IMR-90 (cell line): ENCODE results near the gene CCL5. TPM values are rescaled to one million over a fixed set of nuclear protein-coding genes. Genes with fewer than 3 reads are reported as not detected.

Experiments used
- ATAC-seq: fragments of 200-7000 bp; cut with Tn5 transposase; 2 replicates; pipeline ENCODE4 v1.9.1; 2020; ENCODE audit warnings: low read depth, mild to moderate bottlenecking, moderate library complexity
- BruUV-seq: library from RNA; stranded (reverse); fragments of 400-500 nt; replicated peaks from 2 replicates; lab custom pipeline; 2021; lab: Mats Ljungman, UMichigan
- CTCF ChIA-PET: fragments of 300-600 bp; formaldehyde crosslinking; extraction: SDS; loops from one replicate; lab custom pipeline; 2021; ENCODE audit warnings: antibody characterized with exemption; lab: Yijun Ruan, JAX
- POLR2A ChIA-PET: fragments of 300-600 bp; sonication (Branson Sonifier 250); formaldehyde crosslinking; loops from one replicate; lab custom pipeline; 2022; ENCODE audit warnings: antibody characterized with exemption; ENCODE audit not compliant: unreplicated experiment; lab: Charles Lee
- DNase-seq: peaks from one replicate; pipeline ENCODE4 v3.0.0; 2013
- H2AFZ ChIP-seq: replicated peaks from 2 replicates; pipeline ENCODE3; 2013; ENCODE audit warnings: low read length, mild to moderate bottlenecking; ENCODE audit not compliant: poor library complexity
- H2AK5ac ChIP-seq: 2 replicates; pipeline ENCODE4 v1.6.1; 2013; ENCODE audit warnings: low read depth, low read length, inconsistent platforms
- H2AK9ac ChIP-seq: replicated peaks from 2 replicates; pipeline ENCODE3; 2013; ENCODE audit warnings: mild to moderate bottlenecking, low read depth, low read length, moderate library complexity; ENCODE audit not compliant: poor library complexity
- H2BK120ac ChIP-seq: 2 replicates; pipeline ENCODE4 v1.6.1; 2013; ENCODE audit warnings: low read depth, low read length, inconsistent platforms
- H2BK15ac ChIP-seq: 3 replicates; pipeline ENCODE4 v1.6.1; 2013; ENCODE audit warnings: low read depth, low read length, inconsistent platforms
- H2BK20ac ChIP-seq: 2 replicates; pipeline ENCODE4 v1.6.1; 2013; ENCODE audit warnings: low read depth, mild to moderate bottlenecking, inconsistent platforms, low read length, moderate library complexity
- H2BK5ac ChIP-seq: 2 replicates; pipeline ENCODE4 v1.6.1; 2013; ENCODE audit warnings: mild to moderate bottlenecking, low read depth, low read length, inconsistent platforms; ENCODE audit not compliant: poor library complexity, severe bottlenecking
- H3K14ac ChIP-seq: replicated peaks from 2 replicates; pipeline ENCODE4 v1.6.1; 2013; ENCODE audit warnings: low read depth, low read length, inconsistent platforms
- H3K18ac ChIP-seq: 2 replicates; pipeline ENCODE4 v1.6.1; 2013; ENCODE audit warnings: low read depth, low read length, control low read depth
- H3K23ac ChIP-seq: 2 replicates; pipeline ENCODE4 v1.6.1; 2013; ENCODE audit warnings: low read depth, low read length, inconsistent platforms
- H3K27ac ChIP-seq: 2 replicates; pipeline ENCODE4 v1.5.1; 2013; ENCODE audit warnings: mild to moderate bottlenecking, control low read depth, low read length; ENCODE audit not compliant: insufficient read depth
- H3K27me3 ChIP-seq: 2 replicates; pipeline ENCODE4 v1.6.1; 2013; ENCODE audit warnings: low read length; ENCODE audit not compliant: control insufficient read depth, insufficient read depth
- H3K36me3 ChIP-seq: 2 replicates; pipeline ENCODE4 v1.6.1; 2013; ENCODE audit warnings: low read length, mixed read lengths; ENCODE audit not compliant: control insufficient read depth, insufficient read depth
- H3K4ac ChIP-seq: 2 replicates; pipeline ENCODE4 v1.6.1; 2013; ENCODE audit warnings: low read depth, low read length, inconsistent platforms
- H3K4me1 ChIP-seq: 2 replicates; pipeline ENCODE4 v1.6.1; 2013; ENCODE audit warnings: low read length, mixed read lengths; ENCODE audit not compliant: control insufficient read depth, insufficient read depth
- H3K4me2 ChIP-seq: 2 replicates; pipeline ENCODE4 v1.6.1; 2013; ENCODE audit warnings: low read depth, mild to moderate bottlenecking, control low read depth, low read length, moderate library complexity
- H3K4me3 ChIP-seq: 2 replicates; pipeline ENCODE4 v1.5.1; 2013; ENCODE audit warnings: low read depth, mild to moderate bottlenecking, control low read depth, low read length, moderate library complexity; ENCODE audit not compliant: insufficient read depth
- H3K56ac ChIP-seq: 2 replicates; pipeline ENCODE4 v1.6.1; 2013; ENCODE audit warnings: low read length, inconsistent platforms; ENCODE audit not compliant: insufficient read depth; ENCODE audit errors: extremely low read depth
- H3K79me1 ChIP-seq, 2 experiments: 2 replicates each; pipeline ENCODE4 v1.6.1; 2013; ENCODE audit warnings: low read length in 2 of 2, inconsistent platforms in 1 of 2, low read depth in 1 of 2
- H3K9ac ChIP-seq: 2 replicates; pipeline ENCODE4 v1.6.1; 2013; ENCODE audit warnings: low read depth, low read length, control low read depth
- H3K9me1 ChIP-seq: 2 replicates; pipeline ENCODE4 v1.6.1; 2013; ENCODE audit warnings: low read length, inconsistent platforms; ENCODE audit not compliant: insufficient read depth
- H3K9me3 ChIP-seq: 2 replicates; pipeline ENCODE4 v1.6.1; 2013; ENCODE audit warnings: low read length; ENCODE audit not compliant: control insufficient read depth, insufficient read depth
- H4K20me1 ChIP-seq: 2 replicates; pipeline ENCODE4 v1.6.1; 2013; ENCODE audit warnings: low read length, inconsistent platforms; ENCODE audit not compliant: insufficient read depth
- H4K5ac ChIP-seq: 2 replicates; pipeline ENCODE4 v1.6.1; 2013; ENCODE audit warnings: mild to moderate bottlenecking, low read depth, low read length, control low read depth
- H4K8ac ChIP-seq, 2 experiments: 2 replicates each; pipeline ENCODE4 v1.6.1; 2013; ENCODE audit warnings: low read depth in 2 of 2, low read length in 2 of 2, control low read depth in 1 of 2, inconsistent platforms in 1 of 2
- H4K91ac ChIP-seq: 2 replicates; pipeline ENCODE4 v1.6.1; 2013; ENCODE audit warnings: low read depth, low read length, inconsistent platforms; ENCODE audit not compliant: insufficient read depth
- CHD1 ChIP-seq: IDR thresholded peaks from 2 replicates; pipeline ENCODE4 v1.6.1; 2012; ENCODE audit warnings: low read depth, low read length, improper control_type of control experiment
- ELK1 ChIP-seq: fragments of 150-350 bp; IDR thresholded peaks from 2 replicates; pipeline ENCODE4 v1.6.1; 2016; ENCODE audit warnings: low read depth, mild to moderate bottlenecking, low read length, moderate library complexity, borderline replicate concordance
- MAFK ChIP-seq: IDR thresholded peaks from 2 replicates; pipeline ENCODE4 v1.6.1; 2012; ENCODE audit warnings: low read depth, low read length, improper control_type of control experiment
- MXI1 ChIP-seq: IDR thresholded peaks from 2 replicates; pipeline ENCODE4 v1.6.1; 2012; ENCODE audit warnings: low read depth, mild to moderate bottlenecking, low read length, moderate library complexity, borderline replicate concordance
- NFE2L2 ChIP-seq: fragments of 150-350 bp; IDR thresholded peaks from 2 replicates; pipeline ENCODE4 v1.6.1; 2016; ENCODE audit warnings: low read depth, mild to moderate bottlenecking, low read length
- RAD21 ChIP-seq: IDR thresholded peaks from 2 replicates; pipeline ENCODE4 v1.6.1; 2012; ENCODE audit warnings: low read length, improper control_type of control experiment
- RCOR1 ChIP-seq: IDR thresholded peaks from 2 replicates; pipeline ENCODE4 v1.6.1; 2012; ENCODE audit warnings: mild to moderate bottlenecking, low read length, improper control_type of control experiment; ENCODE audit not compliant: insufficient replicate concordance
- WGBS, 2 experiments: methylation state at CpG; one replicate each; pipeline versions ENCODE4 v1.1.5 to v1.1.7; 2013; ENCODE audit warnings: missing lambda C conversion rate in 2 of 2; ENCODE audit not compliant: insufficient read length in 1 of 2; ENCODE audit errors: extremely low coverage in 2 of 2; 5-methylcytosine and 5-hydroxymethylcytosine counted together
- dilution Hi-C: fragments of 300-500 bp; cut with HindIII; formaldehyde crosslinking; loops from one replicate; pipeline ENCODE4 v1.14.3; 2018; ENCODE audit warnings: low sequenced_read_pairs; ENCODE audit not compliant: unreplicated experiment
- in situ Hi-C: fragments of 300-500 bp; cut with MboI; formaldehyde crosslinking; loops from 3 replicates; pipeline ENCODE4 v1.14.3; 2019; ENCODE audit warnings: low sequenced_read_pairs, inconsistent platforms, mixed read lengths
- intact Hi-C: fragments of 100-400 bp; cut with micrococcal nuclease; formaldehyde crosslinking; loops from 2 replicates; pipeline ENCODE4 v1.10.0; 2022
- polyA plus RNA-seq, 3 experiments: library from polyadenylated mRNA; depleted of rRNA; stranded (reverse); fragments of >200 nt; gene quantifications; 2 replicates each; pipeline ENCODE4 v1.2.3, GENCODE V29; 2012; ENCODE audit warnings: low replicate concordance in 1 of 3
- total RNA-seq: library from RNA; depleted of rRNA; stranded (reverse); fragments of >200 nt; gene quantifications from 2 replicates; pipeline ENCODE4 v1.2.3, GENCODE V29; 2012
- TF ChIP-seq, protein P1 (sequence below): conservative IDR thresholded peaks from 2 replicates; pipeline ENCODE4 v1.5.1; 2012; ENCODE audit warnings: mild to moderate bottlenecking, low read depth, low read length, improper control_type of control experiment

Gene CCL5
- total and polyA plus RNA-seq, 2 of the 4 experiments (the other 2 are of a cell fraction): not detected

GRCh38 chr17:35894206-35894605 lies 14.0 kb upstream of the CCL5 start:
- in situ Hi-C loops: no loop called here

More at GRCh38 chr17:35894206-35894605, 14.0 kb upstream of the CCL5 start:
- no peaks in the 10 kb centered on the region for H3K4me1 ChIP-seq
- no peak overlapping the region for H2BK5ac ChIP-seq
- H3K79me1 ChIP-seq: no peaks in the 10 kb centered on the region
- CTCF ChIA-PET: no interaction called here
- no peak overlapping the region for H4K8ac ChIP-seq
- intact Hi-C loops: no loop called here
- H4K5ac ChIP-seq: no peak overlapping the region
- no peaks in the 10 kb centered on the region for H4K20me1 ChIP-seq
- H2BK20ac ChIP-seq: no peak overlapping the region
- ATAC-seq (no peak), DNase-seq (no peak)
- no peak overlapping the region for H3K4me2 ChIP-seq
- POLR2A ChIA-PET: no interaction called here
- H4K91ac ChIP-seq: no peak overlapping the region
- no peak overlapping the region for H3K23ac ChIP-seq
- H2AK5ac ChIP-seq: no peak overlapping the region
- no peak overlapping the region for H2BK120ac ChIP-seq
- no peak overlapping the region for H3K4ac ChIP-seq
- dilution Hi-C loops: no loop called here
- H3K14ac ChIP-seq: no peak overlapping the region
- no peak overlapping the region for H3K9ac ChIP-seq
- WGBS, 2 experiments: 40% methylated on average over 1 of the region's 7 CpGs; no CpG with 5 or more reads in 1 of the 2 experiments
- peaks cover 2% of the 10 kb centered on the region for H3K27me3 ChIP-seq
- H3K56ac ChIP-seq: no peak overlapping the region
- TF ChIP-seq NFE2L2 (no peak), ELK1 (no peak), RAD21 (no peak), RCOR1 (no peak), CHD1 (no peak), MXI1 (no peak), MAFK (no peak)
- TF ChIP-seq, protein P1, sequence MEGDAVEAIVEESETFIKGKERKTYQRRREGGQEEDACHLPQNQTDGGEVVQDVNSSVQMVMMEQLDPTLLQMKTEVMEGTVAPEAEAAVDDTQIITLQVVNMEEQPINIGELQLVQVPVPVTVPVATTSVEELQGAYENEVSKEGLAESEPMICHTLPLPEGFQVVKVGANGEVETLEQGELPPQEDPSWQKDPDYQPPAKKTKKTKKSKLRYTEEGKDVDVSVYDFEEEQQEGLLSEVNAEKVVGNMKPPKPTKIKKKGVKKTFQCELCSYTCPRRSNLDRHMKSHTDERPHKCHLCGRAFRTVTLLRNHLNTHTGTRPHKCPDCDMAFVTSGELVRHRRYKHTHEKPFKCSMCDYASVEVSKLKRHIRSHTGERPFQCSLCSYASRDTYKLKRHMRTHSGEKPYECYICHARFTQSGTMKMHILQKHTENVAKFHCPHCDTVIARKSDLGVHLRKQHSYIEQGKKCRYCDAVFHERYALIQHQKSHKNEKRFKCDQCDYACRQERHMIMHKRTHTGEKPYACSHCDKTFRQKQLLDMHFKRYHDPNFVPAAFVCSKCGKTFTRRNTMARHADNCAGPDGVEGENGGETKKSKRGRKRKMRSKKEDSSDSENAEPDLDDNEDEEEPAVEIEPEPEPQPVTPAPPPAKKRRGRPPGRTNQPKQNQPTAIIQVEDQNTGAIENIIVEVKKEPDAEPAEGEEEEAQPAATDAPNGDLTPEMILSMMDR: no peak
- no peak overlapping the region for H2AK9ac ChIP-seq
- H3K4me3 ChIP-seq: no peak overlapping the region
- no peak overlapping the region for H3K18ac ChIP-seq
- H2AFZ ChIP-seq: no peak overlapping the region
- H3K36me3 ChIP-seq: no peaks in the 10 kb centered on the region
- no peak overlapping the region for H2BK15ac ChIP-seq
- BruUV-seq: no TSS peak
- H3K9me1 ChIP-seq: no peaks in the 10 kb centered on the region; the same call in 1 of the 2 replicates
- no peaks in the 10 kb centered on the region for H3K9me3 ChIP-seq
- no peak overlapping the region for H3K27ac ChIP-seq
